GM19372 (cell line): ENCODE measurements around the gene ALDH4A1.

Experiments used
- ATAC-seq: cut with Tn5 transposase; IDR thresholded peaks from one replicate; pipeline ENCODE4 v1.9.1; 2021; ENCODE audit warnings: mild to moderate bottlenecking, low read depth, moderate library complexity; ENCODE audit not compliant: unreplicated experiment

The ALDH4A1 gene

GRCh38 chr1:18922848-18923755, 20.7 kb upstream of the ALDH4A1 start:
- no peak for ATAC-seq

- no peak for ATAC-seq
These were observed 20.0 kb upstream of the ALDH4A1 start for GRCh38 chr1:18922319-18922726.

- no peak for ATAC-seq
These were observed 19.3 kb upstream of the ALDH4A1 start for GRCh38 chr1:18921516-18922251.

- ATAC-seq, result no peak
These were observed 18.6 kb upstream of the ALDH4A1 start for GRCh38 chr1:18920931-18921330.

- no peak for ATAC-seq
These were observed 17.6 kb upstream of the ALDH4A1 start for GRCh38 chr1:18919956-18920355.

- no peak for ATAC-seq
These were observed 17.0 kb upstream of the ALDH4A1 start for GRCh38 chr1:18919197-18919905.

- ATAC-seq, result no peak
These were observed 16.1 kb upstream of the ALDH4A1 start for GRCh38 chr1:18918417-18918816.

GRCh38 chr1:18917071-18917799, 14.9 kb upstream of the ALDH4A1 start:
- no peak for ATAC-seq

GRCh38 chr1:18915341-18915740, 13.0 kb upstream of the ALDH4A1 start:
- ATAC-seq, result no peak

GRCh38 chr1:18913065-18913835, 10.9 kb upstream of the ALDH4A1 start:
- no peak for ATAC-seq

GRCh38 chr1:18912550-18912949, 10.2 kb upstream of the ALDH4A1 start:
- ATAC-seq, result no peak

- ATAC-seq, result no peak
These were observed 6.8 kb upstream of the ALDH4A1 start for GRCh38 chr1:18908911-18909771.

- ATAC-seq, result no peak
These were observed 5.8 kb upstream of the ALDH4A1 start for GRCh38 chr1:18907917-18908845.

- ATAC-seq, result no peak
These were observed 4.9 kb upstream of the ALDH4A1 start for GRCh38 chr1:18907021-18907916.

GRCh38 chr1:18903291-18903756, 969 bp upstream of the ALDH4A1 start:
- no peak for ATAC-seq

- no peak for ATAC-seq
These were observed 318 bp downstream of the ALDH4A1 start for GRCh38 chr1:18901952-18902522.
